Hepatocyte (in vitro differentiated cells): ENCODE measurements around the gene KCTD17. TPM values are rescaled to one million over a fixed set of nuclear protein-coding genes. Genes with fewer than 3 reads are reported as not detected.

Experiments used
- DNase-seq: peaks from one replicate; pipeline ENCODE4 v3.0.0-alpha.2; 2016; ENCODE audit warnings: low spot score
- H2AFZ ChIP-seq: fragments of 200-600 bp; sonication (generic); 2 replicates; pipeline ENCODE4 v1.6.0; 2016; ENCODE audit warnings: antibody characterized with exemption, mild to moderate bottlenecking
- H3K27ac ChIP-seq: fragments of 200-600 bp; sonication (generic); 2 replicates; pipeline ENCODE4 v1.5.1; 2016; ENCODE audit warnings: mild to moderate bottlenecking
- H3K27me3 ChIP-seq: fragments of 200-600 bp; sonication (generic); 2 replicates; pipeline ENCODE4 v1.6.1; 2016
- H3K36me3 ChIP-seq: fragments of 200-600 bp; sonication (generic); replicated peaks from 2 replicates; pipeline ENCODE4 v1.5.1; 2016; ENCODE audit warnings: low read depth; ENCODE audit not compliant: insufficient read depth
- H3K4me1 ChIP-seq: fragments of 200-600 bp; sonication (generic); 2 replicates; pipeline ENCODE4 v1.5.1; 2016; ENCODE audit warnings: mild to moderate bottlenecking, moderate library complexity; ENCODE audit not compliant: insufficient read depth
- H3K4me2 ChIP-seq: fragments of 200-600 bp; sonication (generic); 2 replicates; pipeline ENCODE4 v1.6.0; 2016
- H3K4me3 ChIP-seq: fragments of 200-600 bp; sonication (generic); 2 replicates; pipeline ENCODE4 v1.5.1; 2016; ENCODE audit warnings: mild to moderate bottlenecking
- H3K79me2 ChIP-seq: fragments of 200-600 bp; sonication (generic); 2 replicates; pipeline ENCODE4 v1.6.0; 2017; ENCODE audit warnings: mild to moderate bottlenecking
- H3K9me2 ChIP-seq: fragments of 200-600 bp; sonication (generic); replicated peaks from 2 replicates; pipeline ENCODE4 v1.6.0; 2017; ENCODE audit warnings: mild to moderate bottlenecking; ENCODE audit not compliant: insufficient read depth
- H3K9me3 ChIP-seq: fragments of 200-600 bp; sonication (generic); 2 replicates; pipeline ENCODE4 v1.5.1; 2016; ENCODE audit warnings: low read depth, mild to moderate bottlenecking
- H4K20me1 ChIP-seq: fragments of 200-600 bp; sonication (generic); 2 replicates; pipeline ENCODE4 v1.6.0; 2016; ENCODE audit warnings: mild to moderate bottlenecking; ENCODE audit not compliant: insufficient read depth, poor library complexity, severe bottlenecking
- EZH2 ChIP-seq: fragments of 200-600 bp; sonication (generic); IDR thresholded peaks from 2 replicates; pipeline ENCODE4 v1.6.1; 2016; ENCODE audit warnings: antibody characterized with exemption, mild to moderate bottlenecking, borderline replicate concordance
- EZH2phosphoT487 ChIP-seq: fragments of 200-600 bp; sonication (generic); IDR thresholded peaks from one replicate; pipeline ENCODE4 v1.6.1; 2018; ENCODE audit warnings: antibody characterized with exemption, mild to moderate bottlenecking, low read depth, moderate library complexity; ENCODE audit not compliant: unreplicated experiment, severe bottlenecking
- WGBS: methylation state at CpG from one replicate; pipeline ENCODE4 v1.1.6; 2016; ENCODE audit warnings: low lambda C conversion rate; ENCODE audit errors: missing lambda C conversion rate; 5-methylcytosine and 5-hydroxymethylcytosine counted together
- polyA plus RNA-seq: library from polyadenylated mRNA; unstranded; fragments of >200 nt; fragmentation: Nextera tagmentation; extraction: Ambion mirVana; gene quantifications from 2 replicates; pipeline ENCODE4 v1.2.1, GENCODE V29; 2016
- total RNA-seq: library from RNA; depleted of rRNA; stranded (reverse); fragments of >200 nt; gene quantifications from 2 replicates; pipeline ENCODE4 v1.2.3, GENCODE V29; 2014
- TF ChIP-seq, protein P1 (sequence below): fragments of 200-600 bp; sonication (generic); IDR thresholded peaks from 2 replicates; pipeline ENCODE4 v1.5.1; 2016; ENCODE audit warnings: antibody characterized with exemption, mild to moderate bottlenecking; ENCODE audit not compliant: poor library complexity

KCTD17 gene
- total and polyA plus RNA-seq, 2 experiments from 2014 or later, result 15.2 to 25.4 TPM

DNA sequence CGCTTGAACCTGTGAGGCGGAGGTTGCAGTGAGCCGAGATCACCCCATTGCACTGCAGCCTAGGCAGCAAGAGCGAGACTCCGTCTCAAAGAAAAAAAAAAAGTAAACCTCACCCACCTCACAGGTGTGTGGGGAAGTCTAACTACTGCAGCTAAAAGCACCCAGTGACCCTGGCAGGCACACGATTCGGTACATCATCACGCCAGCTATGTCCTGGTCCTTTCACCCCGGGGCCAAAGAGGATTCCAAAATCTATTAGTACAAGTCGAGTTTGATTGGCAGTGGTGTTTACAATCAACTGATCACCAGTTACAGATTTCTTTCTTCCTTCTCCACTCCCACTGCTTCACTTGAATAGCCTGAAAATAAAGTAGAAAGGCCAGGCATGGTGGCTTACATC is 38.6 kb upstream of the KCTD17 start:
- Histone ChIP-seq H3K4me3 (no peak overlapping the region), H3K27me3 (no peaks in the 10 kb centered on the region), H2AFZ (no peak overlapping the region), H3K36me3 (no peaks in the 10 kb centered on the region), H3K27ac (no peak overlapping the region), H3K4me2 (no peak overlapping the region), H3K4me1 (peaks cover 18% of the 10 kb centered on the region), H4K20me1 (peaks cover 6% of the 10 kb centered on the region), H3K79me2 (peaks cover 14% of the 10 kb centered on the region), H3K9me3 (no peaks in the 10 kb centered on the region), H3K9me2 (no peaks in the 10 kb centered on the region)
- TF ChIP-seq EZH2phosphoT487, result no peak
- no peak for TF ChIP-seq EZH2
- WGBS, result 93% methylated on average over 10 of the region's 10 CpGs
- DNase-seq, result no peak

DNA sequence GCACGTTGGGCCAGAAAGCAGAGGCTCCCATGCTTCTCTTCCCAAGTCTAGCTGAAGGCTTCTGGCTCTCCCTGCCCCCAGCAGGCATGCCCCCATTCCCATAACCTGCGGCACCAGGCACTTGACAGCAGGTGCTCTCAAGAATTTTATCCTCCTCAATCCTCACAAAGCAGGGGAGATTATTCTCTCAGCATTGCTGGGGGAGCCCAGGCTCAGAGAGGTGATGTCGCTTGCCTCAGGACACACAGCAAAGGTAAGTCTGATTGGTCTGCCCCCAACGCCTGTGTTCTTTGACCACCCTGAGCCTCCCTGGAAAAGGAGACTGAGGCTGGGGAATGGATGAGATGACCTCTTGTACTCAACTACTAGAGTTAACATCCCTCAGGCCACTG is 37.1 kb upstream of the KCTD17 start:
- H3K9me2 ChIP-seq, result no peaks in the 10 kb centered on the region
- peaks cover 22% of the 10 kb centered on the region for H3K4me1 ChIP-seq
- H3K79me2 ChIP-seq, result peaks cover 21% of the 10 kb centered on the region
- H3K4me2 ChIP-seq, result peak overlapping the region; percentile 20
- H4K20me1 ChIP-seq, result peaks cover 14% of the 10 kb centered on the region
- no peaks in the 10 kb centered on the region for H3K9me3 ChIP-seq
- H3K27me3 ChIP-seq, result no peaks in the 10 kb centered on the region
- H3K36me3 ChIP-seq, result no peaks in the 10 kb centered on the region
- H3K4me3 ChIP-seq, result no peak overlapping the region
- 87% methylated on average over 4 of the region's 4 CpGs for WGBS
- no peak overlapping the region for H2AFZ ChIP-seq
- H3K27ac ChIP-seq, result no peak overlapping the region
- TF ChIP-seq, protein P1, sequence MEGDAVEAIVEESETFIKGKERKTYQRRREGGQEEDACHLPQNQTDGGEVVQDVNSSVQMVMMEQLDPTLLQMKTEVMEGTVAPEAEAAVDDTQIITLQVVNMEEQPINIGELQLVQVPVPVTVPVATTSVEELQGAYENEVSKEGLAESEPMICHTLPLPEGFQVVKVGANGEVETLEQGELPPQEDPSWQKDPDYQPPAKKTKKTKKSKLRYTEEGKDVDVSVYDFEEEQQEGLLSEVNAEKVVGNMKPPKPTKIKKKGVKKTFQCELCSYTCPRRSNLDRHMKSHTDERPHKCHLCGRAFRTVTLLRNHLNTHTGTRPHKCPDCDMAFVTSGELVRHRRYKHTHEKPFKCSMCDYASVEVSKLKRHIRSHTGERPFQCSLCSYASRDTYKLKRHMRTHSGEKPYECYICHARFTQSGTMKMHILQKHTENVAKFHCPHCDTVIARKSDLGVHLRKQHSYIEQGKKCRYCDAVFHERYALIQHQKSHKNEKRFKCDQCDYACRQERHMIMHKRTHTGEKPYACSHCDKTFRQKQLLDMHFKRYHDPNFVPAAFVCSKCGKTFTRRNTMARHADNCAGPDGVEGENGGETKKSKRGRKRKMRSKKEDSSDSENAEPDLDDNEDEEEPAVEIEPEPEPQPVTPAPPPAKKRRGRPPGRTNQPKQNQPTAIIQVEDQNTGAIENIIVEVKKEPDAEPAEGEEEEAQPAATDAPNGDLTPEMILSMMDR, result no peak
- TF ChIP-seq EZH2 (no peak), EZH2phosphoT487 (no peak)
- DNase-seq, result no peak

DNA sequence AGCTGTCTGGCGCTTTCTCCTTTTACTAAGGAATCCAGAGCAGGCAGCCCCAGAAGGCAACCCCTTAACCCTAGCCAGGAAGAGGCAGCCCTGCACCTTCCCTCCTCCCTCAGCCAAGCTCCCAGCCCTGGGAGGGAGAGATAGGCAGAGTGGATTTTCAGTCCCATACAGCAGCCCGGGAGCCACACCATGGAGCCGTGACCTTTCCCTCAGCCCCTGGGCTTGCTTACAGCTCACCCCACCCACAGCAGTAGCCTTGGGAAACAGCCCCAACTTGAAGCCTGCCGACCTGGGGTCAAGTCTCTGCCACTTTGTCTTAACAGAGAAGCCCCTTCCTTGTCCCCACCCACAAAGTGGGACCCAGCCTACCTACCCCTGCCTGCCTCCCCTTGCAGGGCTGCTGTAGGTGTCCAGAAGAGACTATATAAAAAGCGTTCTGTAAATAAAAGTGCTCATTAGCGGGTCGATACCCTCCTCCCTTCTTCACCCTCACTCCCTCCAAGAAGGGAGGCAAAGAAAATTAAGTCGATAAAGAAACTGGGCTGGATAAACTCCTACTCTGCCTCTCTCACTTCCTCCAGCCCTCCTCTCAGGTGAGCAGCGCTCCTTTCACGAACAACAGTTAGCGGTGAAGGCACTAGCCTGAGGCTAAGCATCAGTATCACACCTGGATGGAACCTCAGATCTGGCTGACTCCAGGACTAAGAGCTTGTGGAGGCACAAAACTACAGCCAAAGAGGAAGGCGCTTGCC is 36.5 kb upstream of the KCTD17 start:
- DNase-seq, result no peak
- H2AFZ ChIP-seq, result no peak overlapping the region
- peaks cover 22% of the 10 kb centered on the region for H3K4me1 ChIP-seq
- H4K20me1 ChIP-seq, result peaks cover 14% of the 10 kb centered on the region
- H3K9me3 ChIP-seq, result no peaks in the 10 kb centered on the region
- H3K4me3 ChIP-seq, result no peak overlapping the region
- H3K9me2 ChIP-seq, result no peaks in the 10 kb centered on the region
- H3K79me2 ChIP-seq, result peaks cover 25% of the 10 kb centered on the region
- no peak overlapping the region for H3K27ac ChIP-seq
- H3K36me3 ChIP-seq, result no peaks in the 10 kb centered on the region
- TF ChIP-seq, protein P1, result no peak
- no peak for TF ChIP-seq EZH2
- TF ChIP-seq EZH2phosphoT487, result no peak
- H3K4me2 ChIP-seq, result peak overlapping the region; percentile 20
- 69% methylated on average over 12 of the region's 12 CpGs for WGBS
- no peaks in the 10 kb centered on the region for H3K27me3 ChIP-seq

DNA sequence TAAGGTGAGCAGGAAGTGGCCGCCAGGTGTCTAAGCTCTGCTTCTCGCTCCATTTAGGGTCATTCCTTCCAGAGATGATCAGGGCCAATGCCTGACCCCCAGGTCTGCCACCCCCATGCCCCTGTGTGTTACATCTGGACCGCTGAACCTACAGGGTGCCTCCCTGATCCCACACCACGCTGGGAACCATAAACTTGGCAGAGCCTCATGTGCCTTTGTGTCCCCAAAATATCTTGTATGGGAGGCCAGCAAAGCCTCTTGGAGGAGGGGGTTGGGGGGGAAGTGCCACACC is 36.0 kb upstream of the KCTD17 start:
- H3K27ac ChIP-seq, result no peak overlapping the region

More for the DNA sequence above, 36.0 kb upstream of the KCTD17 start:
- Histone ChIP-seq H3K27me3 (no peaks in the 10 kb centered on the region), H3K9me2 (no peaks in the 10 kb centered on the region), H3K4me2 (no peak overlapping the region), H3K79me2 (peaks cover 31% of the 10 kb centered on the region), H3K4me3 (no peak overlapping the region), H3K9me3 (no peaks in the 10 kb centered on the region), H2AFZ (no peak overlapping the region), H3K36me3 (no peaks in the 10 kb centered on the region), H4K20me1 (peaks cover 14% of the 10 kb centered on the region), H3K4me1 (peaks cover 24% of the 10 kb centered on the region)
- TF ChIP-seq EZH2phosphoT487 (no peak), EZH2 (no peak)
- TF ChIP-seq, protein P1, result no peak
- DNase-seq, result no peak
- 83% methylated on average over 4 of the region's 4 CpGs for WGBS
